Measurements from ENCODE around the gene FUBP1.

Gene FUBP1

GRCh38 chr1:77970192-77970591 is 8.7 kb downstream of the FUBP1 start:
- no peak for TF ChIP-seq CTCF (IDR thresholded peaks at IDR 0.05; ENCODE audit: low read depth, low read length)
- in situ Hi-C loops (cut with HindIII; ENCODE audit: low sequenced_read_pairs) = no loop called here
- no peak for DNase-seq (ENCODE audit: low read depth, low spot score)
- H3K4me3 ChIP-seq (ENCODE audit: low read depth, low read length) = no peak overlapping the region

- no peak for TF ChIP-seq CTCF (IDR thresholded peaks at IDR 0.05; ENCODE audit: low read depth, low read length)
- no peak for DNase-seq (ENCODE audit: low read depth, low spot score)
- H3K4me3 ChIP-seq (ENCODE audit: low read depth, low read length) = no peak overlapping the region
- in situ Hi-C loops (cut with HindIII; ENCODE audit: low sequenced_read_pairs) = no loop called here
Measured at GRCh38 chr1:77966291-77966690, 12.6 kb downstream of the FUBP1 start.

- H3K4me3 ChIP-seq (ENCODE audit: low read depth, low read length) = no peak overlapping the region
- in situ Hi-C loops (cut with HindIII; ENCODE audit: low sequenced_read_pairs) = no loop called here
- TF ChIP-seq CTCF (IDR thresholded peaks at IDR 0.05; ENCODE audit: low read depth, low read length) = no peak
- no peak for DNase-seq (ENCODE audit: low read depth, low spot score)
Measured at GRCh38 chr1:77961392-77961791, 17.5 kb downstream of the FUBP1 start.

- in situ Hi-C loops (cut with HindIII; ENCODE audit: low sequenced_read_pairs) = no loop called here
- TF ChIP-seq CTCF (IDR thresholded peaks at IDR 0.05; ENCODE audit: low read depth, low read length) = no peak
- no peak overlapping the region for H3K4me3 ChIP-seq (ENCODE audit: low read depth, low read length)
- no peak for DNase-seq (ENCODE audit: low read depth, low spot score)
Measured at GRCh38 chr1:77958850-77959249, 20.0 kb downstream of the FUBP1 start.

- no peak for DNase-seq (ENCODE audit: low read depth, low spot score)
- TF ChIP-seq CTCF (IDR thresholded peaks at IDR 0.05; ENCODE audit: low read depth, low read length) = no peak
- in situ Hi-C loops (cut with HindIII; ENCODE audit: low sequenced_read_pairs) = no loop called here
- no peak overlapping the region for H3K4me3 ChIP-seq (ENCODE audit: low read depth, low read length)
Measured at GRCh38 chr1:77958391-77958790, 20.5 kb downstream of the FUBP1 start.

GRCh38 chr1:77956464-77956863 is 22.4 kb downstream of the FUBP1 start:
- TF ChIP-seq CTCF (IDR thresholded peaks at IDR 0.05; ENCODE audit: low read depth, low read length) = no peak
- H3K4me3 ChIP-seq (ENCODE audit: low read depth, low read length) = no peak overlapping the region
- in situ Hi-C loops (cut with HindIII; ENCODE audit: low sequenced_read_pairs) = no loop called here
- no peak for DNase-seq (ENCODE audit: low read depth, low spot score)

- no peak overlapping the region for H3K4me3 ChIP-seq (ENCODE audit: low read depth, low read length)
- no peak for DNase-seq (ENCODE audit: low read depth, low spot score)
- no peak for TF ChIP-seq CTCF (IDR thresholded peaks at IDR 0.05; ENCODE audit: low read depth, low read length)
- in situ Hi-C loops (cut with HindIII; ENCODE audit: low sequenced_read_pairs) = no loop called here
Measured at GRCh38 chr1:77955709-77956108, 23.2 kb downstream of the FUBP1 start.

Data from astrocyte of the spinal cord (primary cell).